H1 (cell line): ENCODE results near the gene CLBA1. TPM values are rescaled to one million over a fixed set of nuclear protein-coding genes. Genes with fewer than 3 reads are reported as not detected.

Experiments used
- CEBPB ChIP-seq: IDR thresholded peaks from 2 replicates; pipeline ENCODE4 v1.6.1; 2012; ENCODE audit warnings: low read depth, low read length
- EP300 ChIP-seq, 2 experiments: IDR thresholded peaks; 1 replicate in 1 of 2; 2 replicates in 1 of 2; pipeline ENCODE4 v1.6.1; 2011 to 2012; ENCODE audit warnings: low read depth in 2 of 2, low read length in 2 of 2, mild to moderate bottlenecking in 2 of 2, borderline replicate concordance in 1 of 2, inconsistent platforms in 1 of 2, moderate library complexity in 1 of 2
- KDM4A ChIP-seq: IDR thresholded peaks from one replicate; pipeline ENCODE4 v1.7.1; 2012; ENCODE audit warnings: low read depth, mild to moderate bottlenecking, moderate library complexity, low read length, inconsistent platforms; ENCODE audit not compliant: severe bottlenecking
- RNF2 ChIP-seq: fragments of 200-900, 300-1000 bp; sonication (generic); IDR thresholded peaks from 2 replicates; pipeline ENCODE4 v1.7.1; 2016; ENCODE audit warnings: borderline replicate concordance, low read depth, mild to moderate bottlenecking, antibody characterized with exemption, low read length; ENCODE audit not compliant: poor library complexity, severe bottlenecking; ENCODE audit errors: missing control alignments
- TBP ChIP-seq: IDR thresholded peaks from 2 replicates; pipeline ENCODE4 v1.6.1; 2011; ENCODE audit warnings: low read depth, low read length, improper control_type of control experiment
- ZNF274 ChIP-seq: IDR thresholded peaks from 2 replicates; pipeline ENCODE4 v1.7.0; 2012; ENCODE audit warnings: low read length, borderline replicate concordance; ENCODE audit errors: extremely low read depth
- polyA plus RNA-seq, 7 experiments: library from polyadenylated mRNA; depleted of rRNA in 3 of 7; stranded (reverse) in 5 of 7; unstranded in 2 of 7; fragments of >200 nt in 5 of 7; fragments of 200-250 nt in 2 of 7; gene quantifications; 1 replicate in 5 of 7; 2 replicates in 1 of 7; 4 replicates in 1 of 7; pipeline versions ENCODE4 v1.2.1 to v1.2.3, GENCODE V29; 2011 to 2013; ENCODE audit warnings: missing spikeins in 2 of 7, mixed read lengths in 2 of 7
- total RNA-seq: library from RNA; stranded (reverse); fragmentation: NEBNext Ultra II Directional; extraction: Animal tissue kit (Norgen Biotek cat#: 25700); gene quantifications from 2 replicates; pipeline ENCODE4 v1.2.1, GENCODE V29; 2021
- TF ChIP-seq, protein P1 (sequence below): fragments of 300-600 bp; sonication (generic); IDR thresholded peaks from 2 replicates; pipeline ENCODE4 v1.7.1; 2012; ENCODE audit warnings: low read length, moderate library complexity, mild to moderate bottlenecking, inconsistent platforms; ENCODE audit not compliant: insufficient replicate concordance

Gene CLBA1
- total and polyA plus RNA-seq, 2 of the 8 experiments (the other 6 are each of a cell fraction or from before 2014, with no cell fraction given): 1.6 to 2.4 TPM

DNA sequence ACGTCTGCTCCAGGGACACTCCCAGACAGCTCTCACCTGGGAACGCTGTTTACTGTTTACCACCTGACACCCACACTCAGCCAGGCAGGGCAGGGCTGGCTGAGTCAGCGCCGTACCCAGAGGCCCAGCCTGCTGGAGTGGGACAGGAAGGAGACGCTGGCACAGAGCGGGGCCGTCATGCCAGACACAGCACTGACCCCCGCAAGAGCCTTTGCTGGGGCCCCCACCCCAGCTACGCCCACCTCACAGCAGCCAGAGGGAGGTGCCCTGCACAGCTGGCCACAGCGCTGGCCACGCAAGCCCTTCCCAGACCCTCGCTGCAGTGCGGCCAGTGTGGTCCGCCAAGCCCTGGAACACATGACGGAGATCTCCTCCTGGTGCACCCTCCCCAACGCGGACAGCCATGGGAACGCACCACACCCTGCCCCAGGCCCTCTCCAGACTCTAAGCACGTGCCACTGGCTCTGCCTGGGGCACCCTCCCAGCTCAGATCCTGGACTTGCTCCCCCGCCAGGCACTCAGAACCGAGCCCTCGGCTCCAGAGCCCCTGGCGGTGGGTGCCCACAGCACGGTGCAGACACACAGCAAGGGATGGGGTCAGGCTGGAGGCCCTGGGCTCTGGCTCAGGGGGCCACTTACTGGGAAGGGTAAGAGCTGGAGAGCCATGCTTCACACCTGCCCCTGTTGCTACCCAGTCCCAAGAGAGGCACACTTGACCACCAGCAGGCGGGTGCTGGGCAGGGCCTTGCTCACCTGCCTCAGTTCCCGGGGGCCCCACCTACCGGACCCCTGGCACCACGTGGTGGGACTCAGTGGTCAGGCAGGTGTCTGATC, 13.1 kb upstream of the CLBA1 start (continued):
- TF ChIP-seq, protein P1, sequence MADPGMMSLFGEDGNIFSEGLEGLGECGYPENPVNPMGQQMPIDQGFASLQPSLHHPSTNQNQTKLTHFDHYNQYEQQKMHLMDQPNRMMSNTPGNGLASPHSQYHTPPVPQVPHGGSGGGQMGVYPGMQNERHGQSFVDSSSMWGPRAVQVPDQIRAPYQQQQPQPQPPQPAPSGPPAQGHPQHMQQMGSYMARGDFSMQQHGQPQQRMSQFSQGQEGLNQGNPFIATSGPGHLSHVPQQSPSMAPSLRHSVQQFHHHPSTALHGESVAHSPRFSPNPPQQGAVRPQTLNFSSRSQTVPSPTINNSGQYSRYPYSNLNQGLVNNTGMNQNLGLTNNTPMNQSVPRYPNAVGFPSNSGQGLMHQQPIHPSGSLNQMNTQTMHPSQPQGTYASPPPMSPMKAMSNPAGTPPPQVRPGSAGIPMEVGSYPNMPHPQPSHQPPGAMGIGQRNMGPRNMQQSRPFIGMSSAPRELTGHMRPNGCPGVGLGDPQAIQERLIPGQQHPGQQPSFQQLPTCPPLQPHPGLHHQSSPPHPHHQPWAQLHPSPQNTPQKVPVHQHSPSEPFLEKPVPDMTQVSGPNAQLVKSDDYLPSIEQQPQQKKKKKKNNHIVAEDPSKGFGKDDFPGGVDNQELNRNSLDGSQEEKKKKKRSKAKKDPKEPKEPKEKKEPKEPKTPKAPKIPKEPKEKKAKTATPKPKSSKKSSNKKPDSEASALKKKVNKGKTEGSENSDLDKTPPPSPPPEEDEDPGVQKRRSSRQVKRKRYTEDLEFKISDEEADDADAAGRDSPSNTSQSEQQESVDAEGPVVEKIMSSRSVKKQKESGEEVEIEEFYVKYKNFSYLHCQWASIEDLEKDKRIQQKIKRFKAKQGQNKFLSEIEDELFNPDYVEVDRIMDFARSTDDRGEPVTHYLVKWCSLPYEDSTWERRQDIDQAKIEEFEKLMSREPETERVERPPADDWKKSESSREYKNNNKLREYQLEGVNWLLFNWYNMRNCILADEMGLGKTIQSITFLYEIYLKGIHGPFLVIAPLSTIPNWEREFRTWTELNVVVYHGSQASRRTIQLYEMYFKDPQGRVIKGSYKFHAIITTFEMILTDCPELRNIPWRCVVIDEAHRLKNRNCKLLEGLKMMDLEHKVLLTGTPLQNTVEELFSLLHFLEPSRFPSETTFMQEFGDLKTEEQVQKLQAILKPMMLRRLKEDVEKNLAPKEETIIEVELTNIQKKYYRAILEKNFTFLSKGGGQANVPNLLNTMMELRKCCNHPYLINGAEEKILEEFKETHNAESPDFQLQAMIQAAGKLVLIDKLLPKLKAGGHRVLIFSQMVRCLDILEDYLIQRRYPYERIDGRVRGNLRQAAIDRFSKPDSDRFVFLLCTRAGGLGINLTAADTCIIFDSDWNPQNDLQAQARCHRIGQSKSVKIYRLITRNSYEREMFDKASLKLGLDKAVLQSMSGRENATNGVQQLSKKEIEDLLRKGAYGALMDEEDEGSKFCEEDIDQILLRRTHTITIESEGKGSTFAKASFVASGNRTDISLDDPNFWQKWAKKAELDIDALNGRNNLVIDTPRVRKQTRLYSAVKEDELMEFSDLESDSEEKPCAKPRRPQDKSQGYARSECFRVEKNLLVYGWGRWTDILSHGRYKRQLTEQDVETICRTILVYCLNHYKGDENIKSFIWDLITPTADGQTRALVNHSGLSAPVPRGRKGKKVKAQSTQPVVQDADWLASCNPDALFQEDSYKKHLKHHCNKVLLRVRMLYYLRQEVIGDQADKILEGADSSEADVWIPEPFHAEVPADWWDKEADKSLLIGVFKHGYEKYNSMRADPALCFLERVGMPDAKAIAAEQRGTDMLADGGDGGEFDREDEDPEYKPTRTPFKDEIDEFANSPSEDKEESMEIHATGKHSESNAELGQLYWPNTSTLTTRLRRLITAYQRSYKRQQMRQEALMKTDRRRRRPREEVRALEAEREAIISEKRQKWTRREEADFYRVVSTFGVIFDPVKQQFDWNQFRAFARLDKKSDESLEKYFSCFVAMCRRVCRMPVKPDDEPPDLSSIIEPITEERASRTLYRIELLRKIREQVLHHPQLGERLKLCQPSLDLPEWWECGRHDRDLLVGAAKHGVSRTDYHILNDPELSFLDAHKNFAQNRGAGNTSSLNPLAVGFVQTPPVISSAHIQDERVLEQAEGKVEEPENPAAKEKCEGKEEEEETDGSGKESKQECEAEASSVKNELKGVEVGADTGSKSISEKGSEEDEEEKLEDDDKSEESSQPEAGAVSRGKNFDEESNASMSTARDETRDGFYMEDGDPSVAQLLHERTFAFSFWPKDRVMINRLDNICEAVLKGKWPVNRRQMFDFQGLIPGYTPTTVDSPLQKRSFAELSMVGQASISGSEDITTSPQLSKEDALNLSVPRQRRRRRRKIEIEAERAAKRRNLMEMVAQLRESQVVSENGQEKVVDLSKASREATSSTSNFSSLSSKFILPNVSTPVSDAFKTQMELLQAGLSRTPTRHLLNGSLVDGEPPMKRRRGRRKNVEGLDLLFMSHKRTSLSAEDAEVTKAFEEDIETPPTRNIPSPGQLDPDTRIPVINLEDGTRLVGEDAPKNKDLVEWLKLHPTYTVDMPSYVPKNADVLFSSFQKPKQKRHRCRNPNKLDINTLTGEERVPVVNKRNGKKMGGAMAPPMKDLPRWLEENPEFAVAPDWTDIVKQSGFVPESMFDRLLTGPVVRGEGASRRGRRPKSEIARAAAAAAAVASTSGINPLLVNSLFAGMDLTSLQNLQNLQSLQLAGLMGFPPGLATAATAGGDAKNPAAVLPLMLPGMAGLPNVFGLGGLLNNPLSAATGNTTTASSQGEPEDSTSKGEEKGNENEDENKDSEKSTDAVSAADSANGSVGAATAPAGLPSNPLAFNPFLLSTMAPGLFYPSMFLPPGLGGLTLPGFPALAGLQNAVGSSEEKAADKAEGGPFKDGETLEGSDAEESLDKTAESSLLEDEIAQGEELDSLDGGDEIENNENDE: no peak
- TF ChIP-seq KDM4A: no peak
- no peak for TF ChIP-seq ZNF274
- TF ChIP-seq RNF2: no peak
- TF ChIP-seq CEBPB: no peak
- TF ChIP-seq EP300 (IDR thresholded peaks at IDR 0.05; ENCODE audit: borderline replicate concordance in 1 of 2, low read depth in 2 of 2, low read length in 2 of 2): no peak
- TF ChIP-seq TBP: no peak
